ENCODE results near the gene CDYL. TPM values are rescaled to one million over a fixed set of nuclear protein-coding genes. Genes with fewer than 3 reads are reported as not detected.

CDYL gene
- total RNA-seq, 1 donor from 2014 or later, result 53.5 TPM

GRCh38 chr6:4880363-4880762 lies 104.2 kb downstream of the CDYL start:
- H3K27me3 Mint-ChIP-seq (ENCODE audit: insufficient read depth, low read depth), result no peaks in the 10 kb centered on the region
- Histone ChIP-seq H3K9ac (no peak overlapping the region), H3K4me1 (peaks cover 5% of the 10 kb centered on the region), H3F3A (ENCODE audit: low read depth) (no peaks in the 10 kb centered on the region), H3K9me3 (ENCODE audit: low read depth) (no peaks in the 10 kb centered on the region), H3K36me3 (no peaks in the 10 kb centered on the region), H3K27ac (no peak overlapping the region), H3K27me3 (no peaks in the 10 kb centered on the region), H3K4me3 (no peak overlapping the region), H4K20me1 (ENCODE audit: low read depth) (peaks cover 76% of the 10 kb centered on the region), H3K79me2 (ENCODE audit: low read depth) (peaks cover 100% of the 10 kb centered on the region), H2AFZ (replicated peaks) (no peak overlapping the region), H3K4me2 (no peak overlapping the region)
- H3K27ac Mint-ChIP-seq, result no peak overlapping the region
- H3K4me1 Mint-ChIP-seq, result no peaks in the 10 kb centered on the region
- H3K9me3 Mint-ChIP-seq, result peaks cover 42% of the 10 kb centered on the region
- peaks cover 13% of the 10 kb centered on the region for H3K36me3 Mint-ChIP-seq
- DNase-seq (ENCODE audit: low spot score), result no peak
- no peak overlapping the region for H3K4me3 Mint-ChIP-seq
- TF ChIP-seq EZH2 (IDR thresholded peaks at IDR 0.05) (no peak), EZH2phosphoT487 (IDR thresholded peaks at IDR 0.05) (no peak), CTCF (IDR thresholded peaks at IDR 0.05) (no peak)

GRCh38 chr6:4883298-4883697 lies 107.1 kb downstream of the CDYL start:
- H3K4me1 ChIP-seq, result peaks cover 5% of the 10 kb centered on the region
- no peaks in the 10 kb centered on the region for H3K4me1 Mint-ChIP-seq
- H3K36me3 Mint-ChIP-seq, result peaks cover 21% of the 10 kb centered on the region
- no peak for DNase-seq (ENCODE audit: low spot score)
- H3K9me3 Mint-ChIP-seq, result peaks cover 49% of the 10 kb centered on the region
- H3K4me3 Mint-ChIP-seq, result no peak overlapping the region
- no peak overlapping the region for H3K27ac ChIP-seq
- peaks cover 2% of the 10 kb centered on the region for H3K27me3 Mint-ChIP-seq (ENCODE audit: insufficient read depth, low read depth)
- H3K4me2 ChIP-seq, result no peak overlapping the region
- no peak overlapping the region for H3K9ac ChIP-seq
- no peak overlapping the region for H2AFZ ChIP-seq (replicated peaks)
- no peaks in the 10 kb centered on the region for H3K27me3 ChIP-seq
- no peaks in the 10 kb centered on the region for H3F3A ChIP-seq (ENCODE audit: low read depth)
- peaks cover 55% of the 10 kb centered on the region for H4K20me1 ChIP-seq (ENCODE audit: low read depth)
- no peak overlapping the region for H3K4me3 ChIP-seq
- TF ChIP-seq EZH2phosphoT487 (IDR thresholded peaks at IDR 0.05) (no peak), CTCF (IDR thresholded peaks at IDR 0.05) (no peak), EZH2 (IDR thresholded peaks at IDR 0.05) (no peak)
- no peak overlapping the region for H3K27ac Mint-ChIP-seq
- no peaks in the 10 kb centered on the region for H3K36me3 ChIP-seq
- H3K79me2 ChIP-seq (ENCODE audit: low read depth), result peaks cover 100% of the 10 kb centered on the region
- no peaks in the 10 kb centered on the region for H3K9me3 ChIP-seq (ENCODE audit: low read depth)

- H3K4me1 Mint-ChIP-seq, result no peaks in the 10 kb centered on the region
- no peaks in the 10 kb centered on the region for H3K27me3 ChIP-seq
- no peaks in the 10 kb centered on the region for H3K9me3 ChIP-seq (ENCODE audit: low read depth)
- no peak overlapping the region for H3K4me2 ChIP-seq
- peaks cover 3% of the 10 kb centered on the region for H3K4me1 ChIP-seq
- H3K27ac ChIP-seq, result no peak overlapping the region
- H2AFZ ChIP-seq (replicated peaks), result no peak overlapping the region
- H4K20me1 ChIP-seq (ENCODE audit: low read depth), result peaks cover 54% of the 10 kb centered on the region
- H3K36me3 ChIP-seq, result no peaks in the 10 kb centered on the region
- H3F3A ChIP-seq (ENCODE audit: low read depth), result no peaks in the 10 kb centered on the region
- no peak overlapping the region for H3K9ac ChIP-seq
- no peak for DNase-seq (ENCODE audit: low spot score)
- H3K4me3 ChIP-seq, result no peak overlapping the region
- no peak overlapping the region for H3K27ac Mint-ChIP-seq
- TF ChIP-seq EZH2phosphoT487 (IDR thresholded peaks at IDR 0.05) (no peak), EZH2 (IDR thresholded peaks at IDR 0.05) (no peak), CTCF (IDR thresholded peaks at IDR 0.05) (no peak)
- peaks cover 100% of the 10 kb centered on the region for H3K79me2 ChIP-seq (ENCODE audit: low read depth)
- no peak overlapping the region for H3K4me3 Mint-ChIP-seq
- peaks cover 48% of the 10 kb centered on the region for H3K9me3 Mint-ChIP-seq
- H3K36me3 Mint-ChIP-seq, result peaks cover 28% of the 10 kb centered on the region
- H3K27me3 Mint-ChIP-seq (ENCODE audit: insufficient read depth, low read depth), result peaks cover 2% of the 10 kb centered on the region
Observed at GRCh38 chr6:4884646-4885340, 108.6 kb downstream of the CDYL start.

Measured in neural progenitor cell (in vitro differentiated cells).